ENCODE measurements around the gene RASGRF1. TPM values are rescaled to one million over a fixed set of nuclear protein-coding genes. Genes with fewer than 3 reads are reported as not detected.

RASGRF1 gene
- total RNA-seq: not detected in 2 replicates

GRCh38 chr15:79090487-79091203, at the start of gene RASGRF1:
Gene RASGRF1 (minus strand): TSS chr15:79090780. CDS start chr15:79090498, 282 bp downstream.

GRCh38 chr15:78944669-78945407, 145.7 kb downstream of the RASGRF1 start, which contains the start of gene CTSH:
Gene CTSH (minus strand): TSS chr15:78945046. CDS start chr15:78944981, 65 bp downstream.

Other genes with a start within 250 kb of the RASGRF1 start
- gene MORF4L1, start 217.9 kb downstream of the RASGRF1 start, total RNA-seq: 256 and 322 TPM in 2 replicates
- gene CTSH, start 145.7 kb downstream of the RASGRF1 start, total RNA-seq: 2.8 and 23.4 TPM in 2 replicates
- gene ANKRD34C, start 191.9 kb upstream of the RASGRF1 start, total RNA-seq: not detected in 2 replicates
- 166 and 174 TPM in 2 replicates for gene TMED3, start 220.3 kb upstream of the RASGRF1 start, total RNA-seq